ENCODE results near the gene SYP.

The SYP gene

DNA sequence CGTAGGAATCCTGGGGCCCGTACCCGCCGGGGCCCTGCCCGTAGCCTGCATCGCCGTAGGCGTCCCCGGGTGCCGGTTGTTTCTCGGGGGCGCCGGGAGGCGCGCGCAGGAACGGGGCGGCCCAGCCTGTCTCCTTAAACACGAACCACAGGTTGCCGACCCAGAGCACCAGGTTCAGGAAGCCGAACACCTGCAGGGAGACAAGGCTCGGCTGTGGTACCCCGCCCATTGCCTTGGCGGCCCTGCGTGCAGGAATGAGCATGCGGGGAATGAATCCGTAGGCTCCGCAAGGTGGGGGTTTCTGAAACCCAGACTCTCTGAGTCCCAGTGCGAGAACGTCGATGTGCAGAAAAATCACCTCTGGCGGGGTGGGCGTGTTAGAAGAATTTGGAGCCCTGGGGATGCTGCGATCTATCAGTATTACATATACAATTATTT lies 8.4 kb downstream of the SYP start:
- H3K4me3 ChIP-seq (ENCODE audit: low read length) = peak overlapping the region; percentile 72
- no peak for DNase-seq (ENCODE audit: low read depth)
- TF ChIP-seq, protein P1, sequence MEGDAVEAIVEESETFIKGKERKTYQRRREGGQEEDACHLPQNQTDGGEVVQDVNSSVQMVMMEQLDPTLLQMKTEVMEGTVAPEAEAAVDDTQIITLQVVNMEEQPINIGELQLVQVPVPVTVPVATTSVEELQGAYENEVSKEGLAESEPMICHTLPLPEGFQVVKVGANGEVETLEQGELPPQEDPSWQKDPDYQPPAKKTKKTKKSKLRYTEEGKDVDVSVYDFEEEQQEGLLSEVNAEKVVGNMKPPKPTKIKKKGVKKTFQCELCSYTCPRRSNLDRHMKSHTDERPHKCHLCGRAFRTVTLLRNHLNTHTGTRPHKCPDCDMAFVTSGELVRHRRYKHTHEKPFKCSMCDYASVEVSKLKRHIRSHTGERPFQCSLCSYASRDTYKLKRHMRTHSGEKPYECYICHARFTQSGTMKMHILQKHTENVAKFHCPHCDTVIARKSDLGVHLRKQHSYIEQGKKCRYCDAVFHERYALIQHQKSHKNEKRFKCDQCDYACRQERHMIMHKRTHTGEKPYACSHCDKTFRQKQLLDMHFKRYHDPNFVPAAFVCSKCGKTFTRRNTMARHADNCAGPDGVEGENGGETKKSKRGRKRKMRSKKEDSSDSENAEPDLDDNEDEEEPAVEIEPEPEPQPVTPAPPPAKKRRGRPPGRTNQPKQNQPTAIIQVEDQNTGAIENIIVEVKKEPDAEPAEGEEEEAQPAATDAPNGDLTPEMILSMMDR (conservative IDR thresholded peaks at IDR 0.05; ENCODE audit: low read length) = no peak

DNA sequence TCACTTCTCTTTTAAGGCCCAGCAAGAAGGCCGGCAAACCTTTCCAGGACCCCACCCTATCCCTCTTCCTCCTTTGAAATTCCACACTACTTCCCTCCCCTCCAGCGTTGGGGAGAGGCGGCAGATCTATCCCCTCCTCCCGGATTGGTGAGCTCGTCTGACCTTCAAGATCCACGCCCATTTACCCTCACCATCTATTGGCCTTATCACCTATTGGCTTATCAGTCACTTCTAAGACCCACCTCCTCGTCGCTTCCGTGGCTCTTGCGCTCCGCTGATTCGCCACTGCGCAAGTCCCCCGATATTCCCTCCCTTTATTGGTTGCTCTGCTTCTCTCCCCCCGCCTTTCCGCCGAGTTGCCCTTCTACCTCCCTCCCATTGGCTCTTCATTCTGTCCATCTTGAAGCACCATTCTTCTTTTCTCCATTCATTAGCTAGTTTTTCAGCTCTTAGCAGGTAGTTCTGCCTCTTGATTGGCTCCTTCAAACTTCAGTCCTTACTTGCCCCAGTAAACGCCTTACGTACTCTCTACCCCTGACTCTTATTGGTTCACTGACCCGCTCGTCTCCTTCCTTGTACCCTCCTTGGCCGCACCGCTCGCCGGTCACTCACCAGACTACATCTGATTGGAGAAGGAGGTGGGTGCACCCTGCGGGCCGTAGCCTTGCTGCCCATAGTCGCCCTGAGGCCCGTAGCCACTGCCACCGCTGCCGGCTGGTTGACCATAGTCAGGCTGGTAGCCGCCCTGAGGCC lies 9.0 kb downstream of the SYP start:
- H3K4me3 ChIP-seq (ENCODE audit: low read length) = peak overlapping the region; percentile 72
- TF ChIP-seq, protein P1 (conservative IDR thresholded peaks at IDR 0.05; ENCODE audit: low read length) = no peak
- DNase-seq (ENCODE audit: low read depth) = peak; percentile 100

DNA sequence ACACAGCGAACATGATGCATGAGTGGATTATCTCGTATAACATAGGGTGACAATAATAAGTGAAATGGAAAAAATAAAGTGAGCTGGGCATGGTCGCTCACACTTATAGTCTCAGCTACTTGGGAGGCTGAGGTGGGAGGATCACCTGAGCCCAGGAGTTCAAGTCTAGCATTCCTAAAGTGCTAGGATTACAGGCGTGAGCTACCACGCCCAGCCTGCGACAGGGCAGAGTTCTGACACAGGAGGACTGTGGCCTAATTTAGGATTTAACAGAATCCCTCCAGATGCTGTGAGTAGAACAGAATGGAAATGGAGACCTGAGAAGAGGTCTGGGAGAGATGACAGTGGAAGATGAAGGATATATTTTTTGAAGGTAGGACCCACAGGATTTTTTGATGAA lies 10.4 kb downstream of the SYP start:
- H3K4me3 ChIP-seq (ENCODE audit: low read length) = peak overlapping the region; percentile 55
- no peak for DNase-seq (ENCODE audit: low read depth)
- TF ChIP-seq, protein P1 (conservative IDR thresholded peaks at IDR 0.05; ENCODE audit: low read length) = no peak

DNA sequence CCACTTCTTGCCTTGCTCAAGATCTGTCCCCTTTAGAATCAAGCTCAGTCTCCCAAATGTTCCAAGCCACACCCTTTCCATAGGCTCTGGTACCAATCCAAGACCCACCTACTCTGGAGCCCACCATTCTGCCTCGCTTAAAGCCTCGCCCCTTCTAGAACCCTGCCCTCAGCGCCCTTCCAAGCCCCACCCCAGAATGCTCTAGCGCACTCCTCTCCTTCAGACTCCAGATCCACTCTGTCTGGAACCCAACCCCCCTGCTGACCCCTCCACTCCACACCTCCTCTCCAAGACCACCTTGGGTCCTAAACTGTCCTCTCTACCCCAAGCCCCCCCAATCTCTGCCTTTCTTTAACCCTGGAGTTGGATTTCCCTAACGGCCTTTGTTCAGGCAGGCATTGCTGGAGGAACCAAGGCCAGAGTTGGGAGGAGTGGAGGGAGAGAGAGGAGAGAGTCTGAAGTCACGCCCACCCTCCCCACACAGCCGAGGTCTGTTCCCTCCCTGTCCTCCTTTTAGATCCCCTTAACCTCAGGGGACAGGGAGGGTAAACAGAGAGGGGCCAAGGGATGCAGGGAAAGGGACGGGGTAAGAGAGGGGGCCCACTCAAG lies 11.4 kb downstream of the SYP start:
- DNase-seq (ENCODE audit: low read depth) = no peak
- no peak overlapping the region for H3K4me3 ChIP-seq (ENCODE audit: low read length)
- TF ChIP-seq, protein P1 (conservative IDR thresholded peaks at IDR 0.05; ENCODE audit: low read length) = no peak

DNA sequence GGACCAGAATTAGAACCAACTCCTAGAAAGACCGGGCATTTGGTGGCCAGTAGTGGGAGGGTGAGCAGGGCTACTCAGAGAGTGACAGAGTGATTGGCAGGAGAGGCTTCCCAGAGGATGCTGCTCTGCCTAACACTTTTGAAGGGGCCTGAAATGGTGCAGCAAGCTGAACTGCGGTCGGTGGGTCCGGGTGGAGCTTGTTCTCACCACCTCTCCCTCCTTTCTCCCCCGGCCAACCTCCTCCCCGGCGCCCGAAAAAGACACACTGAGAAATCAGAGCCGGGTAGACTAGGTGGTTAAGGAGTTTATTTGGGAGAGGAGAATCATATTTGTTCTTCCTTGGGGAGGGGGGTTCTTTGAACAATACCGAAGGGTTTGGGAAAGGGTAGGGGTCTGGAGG lies 12.5 kb downstream of the SYP start:
- TF ChIP-seq, protein P1 (conservative IDR thresholded peaks at IDR 0.05; ENCODE audit: low read length) = no peak
- DNase-seq (ENCODE audit: low read depth) = no peak
- H3K4me3 ChIP-seq (ENCODE audit: low read length) = no peak overlapping the region

DNA sequence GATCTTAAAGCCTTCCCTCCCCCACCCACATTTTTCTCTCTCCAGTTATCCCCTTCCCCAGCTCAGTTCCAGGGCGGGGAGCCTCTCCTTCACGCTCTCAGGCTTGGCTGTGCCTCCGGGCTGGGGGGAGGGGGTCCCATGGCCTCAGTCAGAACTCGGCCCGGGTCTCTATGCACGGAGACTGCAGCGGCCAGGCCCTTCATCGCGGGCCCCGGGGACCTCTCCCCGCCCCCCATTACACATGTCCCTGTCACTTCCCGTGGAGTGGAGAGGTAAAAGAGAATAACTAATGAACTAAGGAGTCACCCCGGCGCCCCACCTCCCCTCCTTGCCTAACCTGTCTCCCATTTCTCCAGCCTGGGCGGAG lies 13.0 kb downstream of the SYP start:
- TF ChIP-seq, protein P1 (conservative IDR thresholded peaks at IDR 0.05; ENCODE audit: low read length) = no peak
- no peak overlapping the region for H3K4me3 ChIP-seq (ENCODE audit: low read length)
- DNase-seq (ENCODE audit: low read depth) = no peak
